GM19193 (cell line): Measurements from ENCODE around the gene TFEB.
A peak's percentile ranks its signal among the peaks of the same experiment; 100 is the strongest.

Source experiments
- POLR2A ChIP-seq: IDR thresholded peaks from 4 replicates; pipeline ENCODE4 v1.6.1; 2011; ENCODE audit not compliant: insufficient read depth, insufficient read length; ENCODE audit errors: extremely low read depth

The TFEB gene

DNA sequence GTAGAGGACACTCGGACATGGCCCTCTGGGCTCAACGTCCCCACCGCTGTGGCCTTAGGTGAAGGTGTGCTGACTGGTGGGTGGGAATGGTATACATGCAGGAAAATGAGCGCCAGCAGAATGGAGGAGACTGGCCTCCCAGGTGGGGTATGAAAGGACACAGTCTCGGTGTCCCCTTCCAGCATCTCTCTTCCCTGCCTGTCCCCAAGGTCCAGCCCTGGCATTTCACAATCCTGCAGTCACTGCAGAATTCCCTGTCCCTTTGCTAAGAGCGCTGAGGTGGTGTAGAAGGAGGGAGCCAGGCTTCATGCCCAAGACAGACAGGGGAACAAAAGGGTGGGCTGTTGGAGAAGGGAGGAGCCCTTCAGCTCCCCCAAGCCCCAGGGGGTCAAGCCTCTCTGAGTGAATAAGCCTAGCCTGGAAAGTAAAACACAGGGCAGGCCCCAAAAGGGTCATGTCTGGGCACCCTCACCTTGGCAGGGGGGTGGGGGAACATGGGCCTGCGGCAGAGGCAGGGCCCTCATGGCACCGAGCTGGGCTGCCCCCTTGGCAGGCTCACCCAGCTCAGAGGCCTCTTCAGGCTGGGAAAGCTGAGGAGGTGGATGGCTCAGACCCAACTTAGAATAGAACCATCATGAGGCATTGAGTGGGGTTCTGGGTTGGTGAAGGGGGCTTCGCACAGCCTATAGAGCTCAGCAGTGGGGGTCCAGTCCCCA, 23.9 kb downstream of the TFEB start:
- no peak for TF ChIP-seq POLR2A

DNA sequence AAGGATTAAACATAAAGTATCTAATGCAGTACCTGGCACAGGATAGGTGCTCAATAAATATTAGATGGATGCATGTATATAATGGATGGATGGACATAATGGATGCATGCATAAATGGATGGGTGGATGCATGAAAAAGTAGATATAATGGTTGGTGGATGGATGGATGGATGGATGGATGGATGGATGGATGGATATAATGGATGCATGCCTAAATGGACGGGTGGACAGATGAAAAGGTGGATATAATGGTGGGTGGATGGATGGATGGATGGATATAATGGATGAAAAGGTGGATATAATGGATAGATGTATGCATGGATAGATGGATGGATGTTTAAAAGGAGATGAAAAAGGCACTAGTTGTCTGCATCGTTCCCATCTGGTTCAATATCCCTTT, 26.0 kb downstream of the TFEB start:
- TF ChIP-seq POLR2A = no peak

DNA sequence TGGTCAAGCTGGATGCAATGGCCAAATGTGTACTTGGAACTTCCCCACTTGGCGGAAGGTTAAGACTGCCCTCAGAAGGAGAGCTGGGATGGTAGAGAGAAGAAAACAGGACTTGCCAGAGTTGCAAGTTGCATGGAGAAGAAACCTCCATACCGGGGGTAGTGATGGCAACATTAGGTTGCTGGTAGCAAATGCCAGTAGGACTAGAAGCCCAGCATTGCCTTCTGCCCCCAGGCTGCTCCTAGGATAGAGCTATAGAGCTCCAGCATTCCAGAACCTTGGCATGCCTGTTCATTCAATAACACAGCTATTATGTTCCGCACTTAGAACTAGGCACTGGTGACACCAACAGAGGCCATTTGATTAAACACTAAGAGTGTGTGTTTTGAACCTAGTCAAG, 26.6 kb downstream of the TFEB start:
- no peak for TF ChIP-seq POLR2A

DNA sequence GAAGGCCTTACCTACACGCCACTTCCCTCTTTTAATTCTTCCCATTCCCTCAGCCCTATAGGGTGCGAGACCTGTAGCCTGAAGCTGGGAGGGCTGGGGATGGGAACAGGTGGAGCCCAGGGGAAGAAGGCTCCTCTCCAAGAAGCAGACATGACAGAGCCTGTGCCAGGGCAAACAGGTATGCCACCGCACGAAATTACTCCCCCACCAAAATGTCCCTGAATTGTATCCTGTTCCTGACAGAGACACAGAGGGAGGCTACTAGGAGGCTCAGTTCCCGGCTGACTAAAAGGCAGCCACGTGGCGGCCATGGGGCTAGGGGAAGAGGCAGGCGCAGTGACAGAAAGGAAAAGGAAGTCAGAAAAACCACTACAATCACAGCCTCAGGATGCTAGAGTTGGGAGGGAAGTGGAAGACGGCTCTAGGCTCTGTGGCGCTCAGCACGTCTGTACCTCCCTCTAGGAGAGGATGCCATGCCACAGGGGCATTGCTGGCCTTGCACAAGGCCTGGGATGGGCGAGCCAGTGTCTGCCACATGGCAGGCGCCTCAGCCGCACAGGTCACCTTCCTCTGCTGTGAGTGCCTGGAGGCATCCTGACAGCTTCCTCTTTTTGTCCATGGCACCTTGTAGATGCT, 27.7 kb downstream of the TFEB start:
- peak; percentile 38 for TF ChIP-seq POLR2A

DNA sequence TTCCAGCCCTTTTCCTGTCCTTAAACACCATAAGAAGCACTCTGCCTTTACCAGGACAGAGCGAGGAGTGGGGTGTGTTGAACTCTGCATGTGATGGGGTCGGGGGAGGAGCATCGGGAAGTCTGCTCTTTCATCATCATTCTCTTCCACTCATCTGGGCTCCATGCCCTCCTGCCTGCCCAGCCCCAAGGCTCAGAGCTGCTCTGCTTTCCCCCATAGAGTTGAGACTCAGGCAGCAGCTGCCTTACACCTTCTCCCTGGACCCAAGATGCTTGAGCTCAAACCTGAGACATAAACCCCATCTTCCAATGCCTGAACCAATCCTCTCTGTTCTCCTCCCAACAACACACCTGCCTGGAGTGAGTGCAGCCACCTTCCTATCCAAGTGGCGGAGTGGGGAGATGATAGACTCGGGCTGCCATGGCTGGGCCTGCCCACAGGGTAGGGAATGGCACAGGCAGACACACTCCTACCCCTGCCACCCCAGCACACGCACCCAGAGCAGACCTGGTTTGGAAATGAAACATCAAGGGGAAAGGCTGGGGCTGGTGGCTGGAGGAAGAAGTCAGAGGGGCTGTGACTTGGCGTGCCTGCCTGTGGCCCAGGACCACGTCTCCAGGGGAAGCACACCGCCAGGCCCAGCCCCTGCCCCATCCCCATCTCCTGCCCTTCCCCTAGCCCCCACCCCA, 28.4 kb downstream of the TFEB start:
- peak; percentile 64 for TF ChIP-seq POLR2A

DNA sequence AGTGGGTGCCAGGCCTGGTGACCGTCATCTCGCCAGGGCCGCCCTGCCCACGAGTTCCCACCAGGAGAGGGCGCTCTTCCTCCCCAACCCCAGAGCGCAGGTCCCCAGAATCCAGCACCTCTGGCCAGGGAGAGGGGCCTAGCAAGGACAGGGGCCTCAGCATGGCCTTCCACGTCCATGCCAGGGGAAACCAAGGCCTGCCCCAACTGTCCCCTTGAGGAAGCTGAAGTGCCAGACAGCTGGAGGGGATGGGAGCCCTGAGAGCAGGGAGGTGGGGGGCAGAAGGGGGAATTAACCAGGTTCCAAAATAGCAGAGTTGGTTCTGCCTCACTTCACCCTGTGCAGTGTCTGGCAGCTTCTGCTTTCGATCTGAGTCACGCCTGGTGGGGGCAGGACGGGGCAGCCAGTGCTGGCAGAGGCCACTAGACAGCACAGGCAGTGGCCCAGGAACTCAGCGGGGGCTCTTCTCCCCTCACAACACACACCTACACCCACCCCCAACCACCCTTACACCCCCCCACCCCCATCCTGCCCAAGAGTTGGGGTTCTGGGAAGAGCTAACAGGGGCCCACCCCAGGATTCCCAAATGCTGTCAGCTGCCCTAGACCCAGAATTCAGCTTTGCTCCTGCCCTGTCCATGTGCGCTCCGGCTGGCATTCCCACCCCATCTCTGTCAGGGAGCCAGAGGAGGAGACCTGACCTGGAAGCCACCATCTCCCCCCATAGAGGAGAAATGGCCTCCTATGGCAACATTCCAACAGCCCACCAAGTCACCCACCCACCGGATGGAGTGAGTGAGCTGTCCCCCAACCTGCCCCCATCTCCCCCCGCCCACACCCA, 29.2 kb downstream of the TFEB start:
- peak; percentile 61 for TF ChIP-seq POLR2A

DNA sequence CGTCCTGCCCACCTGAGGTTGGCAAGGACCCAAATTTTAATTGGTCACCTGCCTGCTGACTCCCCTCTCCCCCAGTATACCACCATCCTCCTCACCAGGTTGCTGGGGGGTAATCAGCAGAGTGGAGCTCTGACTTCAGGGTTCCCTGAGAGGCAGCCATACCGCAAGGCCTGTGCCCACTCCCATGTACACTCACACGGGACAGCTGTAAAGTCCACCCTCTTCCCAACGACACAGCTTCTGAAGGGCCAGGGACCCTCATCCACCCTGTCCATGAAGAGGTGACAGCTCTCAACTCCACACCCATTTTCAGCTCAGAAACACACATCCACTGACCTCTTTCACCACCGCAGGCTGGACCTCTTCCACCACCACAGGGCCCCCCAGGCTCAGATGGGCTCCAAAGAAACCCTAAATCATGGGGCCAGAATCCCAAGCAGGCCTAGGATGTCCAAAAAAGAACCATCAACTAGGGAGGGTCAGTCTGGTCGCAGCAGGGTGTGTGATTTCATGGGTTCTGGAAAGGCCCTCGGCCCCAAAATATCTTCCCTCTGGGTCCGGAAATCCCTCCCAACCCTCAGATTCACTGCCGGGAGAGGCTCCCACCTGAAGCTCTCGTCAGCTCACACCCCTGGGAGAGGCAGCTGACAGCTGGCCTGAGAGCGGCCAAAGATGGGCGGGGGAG, 30.0 kb downstream of the TFEB start:
- no peak for TF ChIP-seq POLR2A

DNA sequence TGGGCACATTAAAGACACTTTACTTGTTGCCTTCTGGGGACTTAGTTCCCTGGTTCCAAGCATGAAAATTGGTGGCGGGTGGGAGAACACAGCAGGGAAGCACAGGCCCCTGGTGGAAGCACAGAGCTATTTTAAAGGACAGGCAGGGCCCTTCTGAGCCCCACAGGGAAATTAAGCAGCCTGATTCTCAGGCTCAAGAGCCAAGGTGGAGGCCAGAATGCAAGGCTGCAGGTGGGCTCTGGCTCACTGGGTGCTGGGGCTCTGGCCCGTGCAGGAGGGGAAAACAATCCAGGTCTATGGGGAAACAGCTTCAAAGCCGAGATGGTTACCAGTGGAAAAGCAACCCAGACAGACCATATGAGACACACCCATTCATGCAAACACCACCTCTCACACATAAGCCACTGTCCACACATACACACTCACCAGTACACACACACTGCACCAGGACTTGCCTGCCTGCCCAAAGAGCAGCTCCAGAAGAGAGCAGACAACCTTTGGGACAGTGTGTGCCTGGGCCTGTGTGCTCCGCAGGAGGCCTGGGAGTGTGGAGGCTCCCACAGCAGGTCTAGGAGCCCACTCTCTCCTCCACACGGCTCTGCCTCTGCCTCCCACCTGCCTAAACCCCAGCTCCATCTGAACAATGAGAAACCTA, 30.6 kb downstream of the TFEB start:
- TF ChIP-seq POLR2A = peak; percentile 43

DNA sequence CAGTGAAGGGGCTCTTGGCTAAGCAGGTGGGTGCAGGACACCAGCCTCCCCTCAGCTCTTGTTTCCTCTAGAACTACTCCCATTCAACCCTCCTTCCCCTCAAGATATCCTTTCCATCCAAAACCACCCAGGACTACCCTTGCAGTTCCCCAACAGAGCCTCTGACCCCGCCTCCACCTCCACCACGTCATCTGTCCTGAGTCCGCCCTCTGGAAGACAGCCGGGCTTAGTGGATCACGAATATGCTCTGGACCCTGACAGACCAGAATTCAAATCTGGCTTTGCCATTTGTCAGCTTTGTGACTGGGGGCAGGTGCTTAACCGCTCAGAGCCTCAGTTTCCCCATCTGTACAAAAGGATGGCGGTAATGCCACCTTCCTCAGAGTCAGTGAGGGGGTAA, 31.4 kb downstream of the TFEB start:
- no peak for TF ChIP-seq POLR2A

DNA sequence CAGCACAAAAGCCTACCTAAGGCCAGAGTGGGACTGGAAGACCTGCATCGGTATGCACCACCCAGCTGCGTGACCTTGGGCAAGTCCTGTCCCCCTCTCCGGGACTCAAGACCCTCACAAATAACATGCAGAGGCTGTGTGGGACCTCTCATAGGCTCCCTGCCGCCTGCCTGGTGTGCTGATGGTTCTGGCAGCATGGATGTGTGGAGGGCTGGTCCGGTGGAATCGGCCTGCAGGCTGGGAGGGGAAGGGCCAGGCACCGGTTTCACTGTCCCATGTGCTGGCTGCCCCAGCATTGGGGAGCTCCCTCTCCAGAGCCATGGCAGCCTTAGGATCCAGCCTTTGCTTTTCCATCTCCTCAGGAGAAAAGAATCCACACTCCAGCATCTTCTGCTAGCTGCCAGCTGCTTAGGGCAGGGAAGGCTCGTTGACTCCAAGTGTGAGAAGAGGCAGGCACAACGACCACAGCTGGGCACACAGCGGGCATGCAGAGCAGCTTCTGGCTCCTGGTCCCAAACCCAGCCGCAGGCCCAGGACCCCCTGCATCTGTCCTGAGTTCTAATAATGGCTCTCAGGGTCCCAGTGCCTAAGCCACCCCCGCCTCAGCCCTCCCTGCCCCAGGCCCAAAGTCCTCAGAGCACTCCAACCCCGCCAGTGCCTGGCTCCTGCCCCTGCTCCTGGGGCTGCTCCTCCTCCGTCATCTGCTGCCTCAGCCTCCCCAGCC, 32.5 kb downstream of the TFEB start:
- no peak for TF ChIP-seq POLR2A

DNA sequence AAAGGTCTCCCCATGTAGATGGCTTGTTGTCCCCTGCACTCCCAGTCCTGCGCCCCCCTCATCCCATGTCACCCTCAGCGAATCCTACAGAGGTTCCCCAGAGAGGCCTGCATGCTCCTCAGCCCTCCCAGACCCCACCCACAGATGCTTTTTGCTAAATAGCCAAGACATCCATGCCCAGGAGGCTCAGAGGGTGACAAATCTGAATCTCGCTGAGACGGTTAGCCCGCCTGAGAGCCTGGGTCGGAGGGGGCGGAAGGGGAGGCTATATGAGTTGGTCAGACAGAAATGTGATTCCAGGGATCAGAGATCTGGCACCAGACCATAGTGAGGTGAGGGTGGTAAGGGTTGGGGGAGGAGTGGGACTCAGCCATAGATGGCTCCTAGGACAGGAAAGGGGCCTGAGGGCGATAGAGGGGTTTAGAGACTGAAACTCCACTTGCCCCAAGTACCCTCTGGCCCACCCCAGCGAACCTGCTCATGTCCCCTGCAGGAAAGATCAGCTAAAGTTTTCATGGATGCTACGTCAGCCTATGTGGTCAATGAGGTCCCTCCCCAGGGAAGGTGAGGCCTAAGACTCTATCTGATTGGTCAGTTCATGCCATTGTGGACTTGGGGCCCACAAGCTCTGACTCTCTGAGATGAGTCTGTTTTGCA, 33.2 kb downstream of the TFEB start:
- TF ChIP-seq POLR2A = peak; percentile 10

DNA sequence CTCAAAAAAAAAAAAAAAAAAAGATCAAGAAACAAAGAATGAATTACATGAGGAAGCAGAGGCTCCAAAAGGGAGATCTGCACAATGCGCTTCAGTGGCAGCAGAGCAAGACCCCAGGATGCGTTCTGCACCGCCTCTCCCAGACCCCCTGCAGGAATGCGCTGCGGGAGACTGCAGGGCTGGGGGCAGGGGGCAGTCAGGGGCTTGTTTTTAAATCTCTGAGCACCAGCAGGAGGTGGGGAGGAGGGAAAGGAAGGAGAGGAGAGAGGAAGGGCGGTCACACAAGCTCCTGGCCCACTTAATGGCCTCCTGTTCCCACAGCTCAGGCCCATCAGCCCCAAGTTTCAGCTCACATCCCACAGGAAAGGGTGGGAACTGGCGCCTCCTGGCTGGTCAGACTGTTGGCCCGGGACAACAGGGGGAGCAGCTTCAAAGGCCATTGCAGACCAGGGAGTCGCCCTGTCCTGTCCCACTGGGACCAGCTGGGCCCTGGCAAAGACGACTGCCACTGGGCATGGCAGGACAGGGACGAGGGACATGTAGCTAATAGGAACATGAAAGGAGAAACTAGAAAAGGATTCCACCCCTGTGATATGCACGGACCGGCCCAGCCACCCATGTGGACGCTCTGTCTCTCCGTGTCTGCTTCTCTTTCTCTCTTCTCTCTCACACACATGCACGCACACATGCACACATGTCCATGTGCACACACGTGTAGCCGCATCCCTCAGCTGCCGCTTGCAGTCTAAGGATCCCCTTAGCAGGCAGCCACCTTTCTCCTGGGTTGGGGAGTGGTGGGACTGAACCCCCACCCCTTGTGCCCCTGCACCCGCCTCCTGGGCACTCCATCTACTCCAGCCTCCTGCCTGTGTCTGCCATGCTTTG, 34.7 kb downstream of the TFEB start:
- TF ChIP-seq POLR2A = no peak

DNA sequence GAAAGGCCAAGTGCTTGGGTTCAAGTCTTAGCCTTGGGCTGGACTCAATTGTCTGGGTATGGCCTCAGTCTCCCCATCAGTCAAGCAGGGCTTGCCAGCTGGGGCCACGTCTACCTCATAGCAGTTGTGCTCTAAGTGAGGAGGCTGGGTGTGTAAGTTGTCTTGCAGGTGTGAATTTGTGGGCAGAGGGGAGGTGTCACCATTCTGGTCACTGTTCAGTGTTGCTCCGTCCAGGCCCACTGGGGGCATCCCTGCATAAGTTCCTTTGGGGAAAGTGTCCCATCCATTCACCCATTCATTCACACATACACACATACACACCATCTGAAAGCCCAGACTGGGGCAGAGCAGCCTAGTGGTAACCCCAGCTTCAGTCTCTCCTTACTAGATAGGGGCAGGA, 36.3 kb downstream of the TFEB start:
- peak; percentile 23 for TF ChIP-seq POLR2A
